Measurements from ENCODE around the gene SARS2.

Gene SARS2

DNA sequence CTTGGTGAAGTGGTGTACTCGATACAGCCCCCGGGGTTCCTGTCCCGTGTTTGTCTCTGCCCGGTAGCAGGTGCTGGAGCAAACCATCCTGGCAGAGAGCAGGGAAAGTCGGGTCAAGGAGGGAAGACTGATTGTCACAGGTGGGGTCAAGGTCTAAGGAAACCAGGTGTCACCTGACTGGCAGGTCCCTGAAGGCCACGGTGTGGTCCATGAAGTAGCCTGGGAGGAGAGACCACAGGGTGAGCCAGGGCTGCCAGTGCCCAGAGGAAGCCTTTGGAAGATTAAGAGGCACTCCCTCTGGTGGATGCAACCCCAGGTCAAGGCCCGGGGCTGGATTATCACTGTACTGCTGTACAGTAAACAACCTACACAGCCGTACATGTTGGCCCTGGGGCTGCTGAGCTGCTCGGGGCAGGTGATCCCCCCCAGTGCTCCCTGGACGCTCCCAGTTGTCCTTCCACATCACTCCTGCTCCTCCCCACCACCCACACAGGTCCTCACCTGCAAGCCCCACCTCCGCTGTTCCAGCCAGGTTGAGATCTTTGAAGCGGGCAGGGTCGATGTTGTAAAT is 12.6 kb downstream of the SARS2 start:
- in situ Hi-C loops (cut with MboI; ENCODE audit: low pct_unique_long_range_greater_than_20kb, low sequenced_read_pairs, unreplicated experiment), result loop anchor here (25.0 kb wide), 1 partner anchor 181 kb away; the partner anchor contains the start of gene CAPN12
- TF ChIP-seq, protein P1, sequence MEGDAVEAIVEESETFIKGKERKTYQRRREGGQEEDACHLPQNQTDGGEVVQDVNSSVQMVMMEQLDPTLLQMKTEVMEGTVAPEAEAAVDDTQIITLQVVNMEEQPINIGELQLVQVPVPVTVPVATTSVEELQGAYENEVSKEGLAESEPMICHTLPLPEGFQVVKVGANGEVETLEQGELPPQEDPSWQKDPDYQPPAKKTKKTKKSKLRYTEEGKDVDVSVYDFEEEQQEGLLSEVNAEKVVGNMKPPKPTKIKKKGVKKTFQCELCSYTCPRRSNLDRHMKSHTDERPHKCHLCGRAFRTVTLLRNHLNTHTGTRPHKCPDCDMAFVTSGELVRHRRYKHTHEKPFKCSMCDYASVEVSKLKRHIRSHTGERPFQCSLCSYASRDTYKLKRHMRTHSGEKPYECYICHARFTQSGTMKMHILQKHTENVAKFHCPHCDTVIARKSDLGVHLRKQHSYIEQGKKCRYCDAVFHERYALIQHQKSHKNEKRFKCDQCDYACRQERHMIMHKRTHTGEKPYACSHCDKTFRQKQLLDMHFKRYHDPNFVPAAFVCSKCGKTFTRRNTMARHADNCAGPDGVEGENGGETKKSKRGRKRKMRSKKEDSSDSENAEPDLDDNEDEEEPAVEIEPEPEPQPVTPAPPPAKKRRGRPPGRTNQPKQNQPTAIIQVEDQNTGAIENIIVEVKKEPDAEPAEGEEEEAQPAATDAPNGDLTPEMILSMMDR (IDR thresholded peaks at IDR 0.05; ENCODE audit: extremely low read depth, insufficient read depth, missing control alignments), result no peak
- DNase-seq (ENCODE audit: low spot score), result no peak

DNA sequence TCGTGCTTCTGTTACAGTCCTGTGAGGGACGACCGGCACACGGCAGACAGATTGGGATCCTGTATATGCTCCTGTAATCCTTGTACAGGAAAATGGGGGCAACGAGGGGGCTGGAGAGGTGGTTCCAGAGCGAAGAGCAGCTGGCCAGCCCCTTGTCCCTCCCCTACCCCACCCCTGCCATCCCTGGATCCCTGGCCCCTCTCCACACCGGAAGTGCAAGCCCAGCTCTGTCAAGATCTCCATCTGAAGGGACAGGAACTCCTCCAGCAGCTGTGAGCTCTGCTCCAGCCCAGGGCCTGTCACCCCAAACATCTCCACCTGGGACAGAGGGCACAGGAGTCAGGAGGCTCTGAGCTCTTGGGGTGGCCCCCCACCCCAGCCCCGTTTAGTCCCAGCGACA is 13.0 kb downstream of the SARS2 start:
- TF ChIP-seq, protein P1 (IDR thresholded peaks at IDR 0.05; ENCODE audit: extremely low read depth, insufficient read depth, missing control alignments), result no peak
- in situ Hi-C loops (cut with MboI; ENCODE audit: low pct_unique_long_range_greater_than_20kb, low sequenced_read_pairs, unreplicated experiment), result loop anchor here (25.0 kb wide), 1 partner anchor 180 kb away; the partner anchor contains the start of gene CAPN12

DNA sequence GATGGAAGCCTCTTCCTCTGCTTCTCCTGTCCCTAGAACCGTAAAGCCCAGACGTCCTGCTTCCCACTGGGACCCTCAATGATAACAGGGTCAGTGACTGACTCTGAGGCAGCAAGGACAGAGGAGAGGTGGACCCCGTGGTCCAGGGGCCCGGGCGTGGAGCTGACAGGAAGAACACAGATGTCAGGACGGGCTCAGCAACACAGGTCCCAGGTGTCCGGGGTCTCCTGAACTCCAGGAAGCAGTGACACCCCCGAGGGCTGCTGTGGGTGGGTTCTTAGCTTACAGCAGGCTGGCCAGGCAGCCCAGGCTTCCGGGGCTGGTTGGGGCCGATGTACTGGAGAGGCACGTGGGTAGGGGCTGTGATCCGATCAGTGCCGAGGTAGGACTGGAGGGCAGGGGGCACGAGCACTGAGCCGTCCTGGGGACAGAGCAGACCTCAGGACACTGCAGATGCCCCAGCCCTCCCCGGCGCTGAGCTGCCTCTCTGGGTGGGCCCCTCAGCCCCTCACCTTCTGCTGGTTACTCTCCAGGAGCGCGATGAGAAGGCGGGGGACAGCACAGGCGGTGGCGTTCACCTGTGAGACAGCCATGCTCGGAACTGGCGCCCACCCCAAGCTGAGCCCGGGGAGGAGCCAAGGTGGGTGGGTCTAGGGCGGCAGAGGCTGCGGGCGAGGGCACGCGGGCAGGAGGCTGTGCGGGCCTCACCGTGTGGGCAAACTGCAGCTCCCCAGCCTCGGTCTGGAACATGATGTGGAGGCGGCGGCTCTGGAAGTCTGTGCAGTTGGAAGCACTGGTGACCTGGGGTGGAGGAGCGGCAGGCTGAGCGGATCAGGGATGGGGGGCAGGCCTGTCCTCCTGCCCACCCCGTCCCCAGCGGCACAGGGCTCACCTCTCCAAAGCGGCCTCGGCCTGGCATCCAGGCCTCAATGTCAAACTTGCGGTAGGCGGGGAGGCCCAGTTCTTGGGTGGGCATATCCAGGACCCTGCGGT is 14.9 kb downstream of the SARS2 start:
- in situ Hi-C loops (cut with MboI; ENCODE audit: low pct_unique_long_range_greater_than_20kb, low sequenced_read_pairs, unreplicated experiment), result loop anchor here (25.0 kb wide), 1 partner anchor 178 kb away; the partner anchor contains the start of gene CAPN12
- no peak for DNase-seq (ENCODE audit: low spot score)
- TF ChIP-seq, protein P1 (IDR thresholded peaks at IDR 0.05; ENCODE audit: extremely low read depth, insufficient read depth, missing control alignments), result no peak

More for the DNA sequence above, 13.0 kb downstream of the SARS2 start:
- DNase-seq (ENCODE audit: low spot score), result no peak

DNA sequence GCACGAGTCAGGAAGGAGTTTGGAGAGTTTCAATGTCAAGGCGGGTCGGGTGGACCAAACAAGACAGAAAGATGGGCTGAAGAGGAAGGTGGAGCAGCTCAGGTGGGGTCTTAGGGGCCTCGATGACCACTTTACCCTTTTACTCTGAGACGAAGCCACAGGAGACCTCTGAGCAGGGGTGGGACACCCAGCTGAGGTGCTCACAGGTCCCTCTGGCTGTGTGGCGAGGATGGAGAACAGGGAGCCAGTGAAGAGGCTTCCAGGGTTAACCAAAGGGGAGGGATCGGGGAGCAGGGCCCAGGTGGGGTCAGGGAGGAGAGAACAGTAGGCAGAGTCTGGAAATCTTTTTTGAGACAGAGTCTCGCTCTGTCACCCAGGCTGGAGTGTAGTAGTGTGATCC is 16.6 kb downstream of the SARS2 start:
- no peak for DNase-seq (ENCODE audit: low spot score)
- in situ Hi-C loops (cut with MboI; ENCODE audit: low pct_unique_long_range_greater_than_20kb, low sequenced_read_pairs, unreplicated experiment), result loop anchor here (25.0 kb wide), 1 partner anchor 177 kb away; the partner anchor contains the start of gene CAPN12
- TF ChIP-seq, protein P1 (IDR thresholded peaks at IDR 0.05; ENCODE audit: extremely low read depth, insufficient read depth, missing control alignments), result no peak

DNA sequence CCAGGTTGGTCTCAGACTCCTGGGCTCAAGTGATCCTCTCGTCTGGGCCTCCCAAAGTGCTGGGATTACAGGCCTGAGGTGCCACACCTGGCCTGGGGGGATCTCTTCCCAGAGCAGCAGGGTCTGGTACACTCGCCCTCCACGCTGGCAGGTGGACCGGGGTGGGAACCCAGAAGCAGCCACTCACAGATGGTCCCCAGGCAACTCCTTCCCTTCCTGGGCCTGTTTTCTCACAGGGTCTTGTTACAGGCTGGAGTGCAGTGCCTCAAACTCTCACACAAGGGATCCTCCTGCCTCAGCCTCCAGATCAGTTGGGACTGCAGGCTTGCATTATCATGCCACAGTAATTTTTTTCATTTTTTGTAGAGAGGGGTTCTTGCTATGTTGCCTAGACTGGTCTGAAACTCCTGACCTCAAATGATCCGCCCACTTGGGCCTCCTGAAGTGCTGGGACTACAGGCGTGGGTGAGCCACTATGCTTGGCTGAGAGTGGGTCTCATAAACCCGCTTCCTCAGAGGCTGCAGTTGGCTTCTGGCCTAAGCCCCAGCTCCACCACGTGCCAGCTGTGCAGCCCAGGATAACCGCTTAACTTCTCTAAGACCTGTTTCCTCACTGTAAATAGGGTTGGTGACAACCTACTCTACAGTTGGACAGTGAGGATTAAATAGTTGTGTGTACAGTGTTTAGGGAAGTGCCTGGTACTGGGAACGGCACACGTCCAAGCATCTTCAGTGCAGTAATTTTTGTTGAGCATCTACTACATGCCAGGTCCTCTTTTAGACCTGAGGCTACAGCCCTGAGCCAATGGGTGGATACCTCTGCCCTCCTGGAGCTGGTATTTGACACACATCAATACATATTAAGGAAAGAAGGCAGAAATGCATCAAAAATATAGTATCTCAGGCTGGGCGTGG is 17.7 kb downstream of the SARS2 start:
- in situ Hi-C loops (cut with MboI; ENCODE audit: low pct_unique_long_range_greater_than_20kb, low sequenced_read_pairs, unreplicated experiment), result loop anchor here (25.0 kb wide), 1 partner anchor 176 kb away; the partner anchor contains the start of gene CAPN12
- TF ChIP-seq, protein P1 (IDR thresholded peaks at IDR 0.05; ENCODE audit: extremely low read depth, insufficient read depth, missing control alignments), result no peak
- DNase-seq (ENCODE audit: low spot score), result no peak
